GM20000 (cell line): ENCODE measurements around the gene AP5Z1.

ENCODE experiments used
- DNase-seq: peaks from one replicate; pipeline ENCODE4 v3.0.0; 2012; ENCODE audit warnings: low spot score
- CTCF ChIP-seq: IDR thresholded peaks from 2 replicates; pipeline ENCODE4 v1.5.1; 2012; ENCODE audit warnings: mild to moderate bottlenecking, control low read depth; ENCODE audit errors: extremely low read depth, missing control alignments

AP5Z1 gene

GRCh38 chr7:4730971-4731370 lies 44.5 kb upstream of the AP5Z1 start:
- no peak for DNase-seq
- no peak for TF ChIP-seq CTCF

GRCh38 chr7:4731803-4732202 lies 43.6 kb upstream of the AP5Z1 start:
- no peak for TF ChIP-seq CTCF
- no peak for DNase-seq

GRCh38 chr7:4733936-4734528 lies 41.4 kb upstream of the AP5Z1 start:
- DNase-seq = no peak
- TF ChIP-seq CTCF = no peak

- DNase-seq = no peak
- no peak for TF ChIP-seq CTCF
These were observed 40.7 kb upstream of the AP5Z1 start for GRCh38 chr7:4734587-4735345.

- TF ChIP-seq CTCF = no peak
- no peak for DNase-seq
These were observed 38.1 kb upstream of the AP5Z1 start for GRCh38 chr7:4737300-4737699.

GRCh38 chr7:4738711-4739527 lies 36.5 kb upstream of the AP5Z1 start:
- no peak for DNase-seq
- no peak for TF ChIP-seq CTCF

GRCh38 chr7:4739528-4739992 lies 35.9 kb upstream of the AP5Z1 start:
- TF ChIP-seq CTCF = no peak
- DNase-seq = no peak
